SK-N-SH (cell line): ENCODE results near the gene WFDC12. TPM values are rescaled to one million over a fixed set of nuclear protein-coding genes. Genes with fewer than 3 reads are reported as not detected.

Experiments
- CTCF ChIA-PET: fragments of 300-600, 350-600 bp; formaldehyde crosslinking; extraction: SDS; loops from one replicate; lab custom pipeline; 2021; lab: Yijun Ruan, JAX
- POLR2A ChIA-PET: fragments of 350-600 bp; sonication (Branson Sonifier 250); formaldehyde crosslinking; extraction: SDS; loops from one replicate; lab custom pipeline; 2020; ENCODE audit warnings: antibody characterized with exemption, inconsistent platforms; lab: Yijun Ruan, JAX
- DNase-seq: peaks from one replicate; pipeline ENCODE4 v3.0.0; 2012
- H2AFZ ChIP-seq: fragments of 200-600 bp; sonication (generic); 2 replicates; pipeline ENCODE4 v1.8.1; 2016; ENCODE audit warnings: antibody characterized with exemption, mild to moderate bottlenecking, low read depth
- H3F3A ChIP-seq: fragments of 200-600 bp; sonication (generic); replicated peaks from 2 replicates; pipeline ENCODE3; 2016; ENCODE audit warnings: antibody characterized with exemption, mild to moderate bottlenecking; ENCODE audit not compliant: insufficient read depth
- H3K27ac ChIP-seq, 2 experiments: fragments of 200-500 bp in 1 of 2; fragments of 200-600 bp in 1 of 2; sonication (Bioruptor generic) in 1 of 2; sonication (generic), shearing (Covaris generic) in 1 of 2; 2 replicates each; pipeline versions ENCODE4 v1.5.1 to v1.6.1; 2014 to 2016; ENCODE audit warnings: low read depth in 2 of 2, inconsistent platforms in 1 of 2, low read length in 1 of 2, mild to moderate bottlenecking in 1 of 2, mixed read lengths in 1 of 2
- H3K27me3 ChIP-seq: fragments of 200-600 bp; sonication (generic), shearing (Covaris generic); 2 replicates; pipeline ENCODE4 v1.6.1; 2016; ENCODE audit warnings: mixed run types; ENCODE audit not compliant: insufficient read depth
- H3K36me3 ChIP-seq, 2 experiments: fragments of 200-500 bp in 1 of 2; fragments of 200-600 bp in 1 of 2; sonication (Bioruptor generic) in 1 of 2; sonication (generic) in 1 of 2; replicated peaks in 1 of 2; 2 replicates each; pipeline versions ENCODE3 to v1.5.1; 2014 to 2016; ENCODE audit warnings: low read length in 1 of 2, mild to moderate bottlenecking in 1 of 2; ENCODE audit not compliant: insufficient read depth in 2 of 2, control insufficient read depth in 1 of 2
- H3K4me1 ChIP-seq, 2 experiments: fragments of 200-500 bp in 1 of 2; fragments of 200-600 bp in 1 of 2; sonication (Bioruptor generic) in 1 of 2; sonication (generic), shearing (Covaris generic) in 1 of 2; 2 replicates each; pipeline versions ENCODE4 v1.5.1 to v1.6.1; 2014 to 2016; ENCODE audit warnings: low read depth in 1 of 2, low read length in 1 of 2, mixed run types in 1 of 2; ENCODE audit not compliant: insufficient read depth in 2 of 2, control insufficient read depth in 1 of 2
- H3K4me2 ChIP-seq: fragments of 200-600 bp; sonication (generic), shearing (Covaris generic); 2 replicates; pipeline ENCODE4 v1.6.1; 2017; ENCODE audit warnings: mixed run types
- H3K4me3 ChIP-seq, 2 experiments: fragments of 200-500 bp in 1 of 2; fragments of 200-600 bp in 1 of 2; sonication (Bioruptor generic) in 1 of 2; sonication (generic), shearing (Covaris generic) in 1 of 2; 2 replicates each; pipeline versions ENCODE4 v1.5.1 to v1.8.1; 2014 to 2016; ENCODE audit warnings: low read depth in 2 of 2, inconsistent platforms in 1 of 2, low read length in 1 of 2, mild to moderate bottlenecking in 1 of 2, mixed read lengths in 1 of 2, moderate library complexity in 1 of 2
- H3K79me2 ChIP-seq: fragments of 200-600 bp; sonication (generic); 2 replicates; pipeline ENCODE4 v1.8.1; 2017; ENCODE audit warnings: mild to moderate bottlenecking; ENCODE audit not compliant: insufficient read depth
- H3K9ac ChIP-seq: fragments of 200-600 bp; sonication (generic); 2 replicates; pipeline ENCODE4 v1.6.1; 2017; ENCODE audit warnings: mixed run types
- H3K9me2 ChIP-seq: fragments of 200-600 bp; sonication (generic); 2 replicates; pipeline ENCODE4 v1.6.1; 2017; ENCODE audit warnings: mixed run types
- H3K9me3 ChIP-seq: fragments of 200-600 bp; sonication (generic); 2 replicates; pipeline ENCODE4 v1.6.1; 2017; ENCODE audit warnings: mixed run types, mild to moderate bottlenecking, moderate library complexity
- H4K20me1 ChIP-seq: fragments of 200-600 bp; sonication (generic); 2 replicates; pipeline ENCODE4 v1.6.1; 2017; ENCODE audit warnings: mild to moderate bottlenecking, mixed run types; ENCODE audit not compliant: insufficient read depth
- CHD2 ChIP-seq: fragments of 150-350 bp; IDR thresholded peaks from 2 replicates; pipeline ENCODE4 v1.6.1; 2018; ENCODE audit warnings: low read length; ENCODE audit not compliant: partially characterized antibody
- CTCF ChIP-seq: fragments of 200-600 bp; sonication (generic); IDR thresholded peaks from 2 replicates; pipeline ENCODE4 v1.6.1; 2017; ENCODE audit warnings: antibody characterized with exemption, mild to moderate bottlenecking, moderate library complexity
- ELF1 ChIP-seq: IDR thresholded peaks from 2 replicates; pipeline ENCODE4 v1.4.0; 2012
- EP300 ChIP-seq, 2 experiments: IDR thresholded peaks; 2 replicates each; pipeline versions ENCODE4 v1.4.0 to v1.6.1; 2012; ENCODE audit warnings: borderline replicate concordance in 1 of 2, low read depth in 1 of 2, low read length in 1 of 2
- FOSL2 ChIP-seq: IDR thresholded peaks from 2 replicates; pipeline ENCODE4 v1.4.0; 2012; ENCODE audit warnings: low read depth, mild to moderate bottlenecking, moderate library complexity, borderline replicate concordance
- FOXJ3 ChIP-seq: sonication (generic); formaldehyde crosslinking; IDR thresholded peaks from 2 replicates; pipeline ENCODE4 v1.5.1; 2020; ENCODE audit warnings: mild to moderate bottlenecking, missing genetic modification reagents
- GABPA ChIP-seq: IDR thresholded peaks from 2 replicates; pipeline ENCODE4 v1.4.0; 2012; ENCODE audit warnings: low read depth, mild to moderate bottlenecking
- GATA2 ChIP-seq: sonication (generic); formaldehyde crosslinking; IDR thresholded peaks from 2 replicates; pipeline ENCODE4 v1.5.0; 2020; ENCODE audit warnings: mild to moderate bottlenecking, missing genetic modification reagents
- MAX ChIP-seq: IDR thresholded peaks from 2 replicates; pipeline ENCODE4 v1.4.0; 2012; ENCODE audit warnings: low read depth
- MEF2A ChIP-seq: IDR thresholded peaks from 2 replicates; pipeline ENCODE4 v1.4.0; 2012; ENCODE audit warnings: low read depth, borderline replicate concordance
- MXI1 ChIP-seq: IDR thresholded peaks from 2 replicates; pipeline ENCODE4 v1.6.1; 2012; ENCODE audit warnings: mild to moderate bottlenecking, low read depth, low read length, improper control_type of control experiment
- NFIC ChIP-seq: IDR thresholded peaks from 2 replicates; pipeline ENCODE4 v1.4.0; 2012; ENCODE audit warnings: borderline replicate concordance
- NRF1 ChIP-seq: IDR thresholded peaks from 2 replicates; pipeline ENCODE4 v1.6.1; 2012; ENCODE audit warnings: low read depth, mild to moderate bottlenecking, low read length
- PBX3 ChIP-seq: IDR thresholded peaks from 2 replicates; pipeline ENCODE4; 2012
- POLR2AphosphoS5 ChIP-seq: IDR thresholded peaks from 2 replicates; pipeline ENCODE4 v1.6.1; 2012; ENCODE audit warnings: low read depth, low read length
- RAD21 ChIP-seq: IDR thresholded peaks from 2 replicates; pipeline ENCODE4 v1.6.1; 2012; ENCODE audit warnings: mild to moderate bottlenecking, low read length
- REST ChIP-seq: IDR thresholded peaks from 2 replicates; pipeline ENCODE4 v1.6.1; 2012; ENCODE audit warnings: mild to moderate bottlenecking, low read depth, low read length, moderate library complexity
- SIN3A ChIP-seq: IDR thresholded peaks from 2 replicates; pipeline ENCODE4 v1.6.1; 2012; ENCODE audit warnings: low read depth, mild to moderate bottlenecking, low read length, moderate library complexity, borderline replicate concordance
- TCF12 ChIP-seq: IDR thresholded peaks from 2 replicates; pipeline ENCODE4 v1.4.0; 2012
- USF2 ChIP-seq: fragments of 150-350 bp; IDR thresholded peaks from 2 replicates; pipeline ENCODE4 v1.6.1; 2017; ENCODE audit warnings: antibody characterized with exemption, low read length, low read depth, borderline replicate concordance
- WGBS: methylation state at CpG from one replicate; pipeline ENCODE4 v1.1.6; 2017; ENCODE audit warnings: low lambda C conversion rate; 5-methylcytosine and 5-hydroxymethylcytosine counted together
- polyA plus RNA-seq, 3 experiments: library from polyadenylated mRNA; depleted of rRNA; stranded (reverse); fragments of >200 nt; gene quantifications; 2 replicates each; pipeline ENCODE4 v1.2.3, GENCODE V29; 2012

Gene WFDC12
- polyA plus RNA-seq, 1 of the 3 experiments (the other 2 are of a cell fraction) = not detected

- no peaks in the 10 kb centered on the region for H3K27me3 ChIP-seq
- no peak overlapping the region for H3K9ac ChIP-seq
- DNase-seq = no peak
- H3K4me2 ChIP-seq = no peak overlapping the region
- H3K9me2 ChIP-seq = no peaks in the 10 kb centered on the region
- TF ChIP-seq ELF1 (no peak), MXI1 (no peak), GABPA (no peak), NFIC (no peak), USF2 (no peak), RAD21 (no peak), CTCF (no peak), GATA2 (CRISPR knock-in tag) (no peak), MEF2A (no peak), PBX3 (no peak), CHD2 (no peak), FOSL2 (no peak), SIN3A (no peak), EP300 (IDR thresholded peaks at IDR 0.05; ENCODE audit: borderline replicate concordance in 1 of 2, low read depth in 1 of 2, low read length in 1 of 2) (no peak), POLR2AphosphoS5 (no peak), NRF1 (no peak), FOXJ3 (CRISPR knock-in tag) (no peak), REST (no peak), TCF12 (no peak), MAX (no peak)
- H3K27ac ChIP-seq = no peak overlapping the region
- H3K4me3 ChIP-seq = no peak overlapping the region
- H3K79me2 ChIP-seq = no peaks in the 10 kb centered on the region
- peaks cover under 1% of the 10 kb centered on the region for H3F3A ChIP-seq
- H2AFZ ChIP-seq = no peak overlapping the region
- H4K20me1 ChIP-seq = no peaks in the 10 kb centered on the region
- CTCF ChIA-PET = interaction anchor here (0.7 to 9.3 kb wide), 8 partner anchors 10 to 677 kb away, joined by 3 to 158 read pairs (median 5); partner anchors contain the start of gene WFDC5
- WGBS = 87% methylated on average over 2 of the region's 2 CpGs
- no peaks in the 10 kb centered on the region for H3K36me3 ChIP-seq
- peaks cover 0 to 4% of the 10 kb centered on the region in 2 experiments; a peak in 1 of 4 replicates for H3K4me1 ChIP-seq
- H3K9me3 ChIP-seq = no peaks in the 10 kb centered on the region
- POLR2A ChIA-PET = no interaction called here
Observed at GRCh38 chr20:45094201-45094600, 30.1 kb downstream of the WFDC12 start.
